Adipose tissue (tissue), 3 donors: ENCODE measurements around the gene RHCG. TPM values are rescaled to one million over a fixed set of nuclear protein-coding genes. Genes with fewer than 3 reads are reported as not detected.
"Not testable (repeated sequence)": the region's sequence is repeated elsewhere in the genome, so short reads cannot be mapped to it uniquely, and the experiment has no call there.

Source experiments
- H3K27ac ChIP-seq: one replicate; pipeline ENCODE4 v1.5.1; 2013; ENCODE audit warnings: low read depth, low read length
- WGBS, 3 donors: extraction: QIAGEN DNeasy Blood & Tissue Kit; methylation state at CpG; one replicate each; pipeline ENCODE4 v1.1.7; 2013; 5-methylcytosine and 5-hydroxymethylcytosine counted together
- polyA plus RNA-seq, 3 donors: library from polyadenylated mRNA; stranded (reverse); fragments of 200-250 nt; gene quantifications; one replicate each; pipeline ENCODE4 v1.2.3, GENCODE V29; 2013
- donor health status: healthy with polysubstance abuse.
- donor health status: Bipolar disorder and iron deficiency.
- donor health status: healthy.

RHCG gene
- polyA plus RNA-seq, 3 donors = 0.56 to 5.3 (median 0.61) TPM

DNA sequence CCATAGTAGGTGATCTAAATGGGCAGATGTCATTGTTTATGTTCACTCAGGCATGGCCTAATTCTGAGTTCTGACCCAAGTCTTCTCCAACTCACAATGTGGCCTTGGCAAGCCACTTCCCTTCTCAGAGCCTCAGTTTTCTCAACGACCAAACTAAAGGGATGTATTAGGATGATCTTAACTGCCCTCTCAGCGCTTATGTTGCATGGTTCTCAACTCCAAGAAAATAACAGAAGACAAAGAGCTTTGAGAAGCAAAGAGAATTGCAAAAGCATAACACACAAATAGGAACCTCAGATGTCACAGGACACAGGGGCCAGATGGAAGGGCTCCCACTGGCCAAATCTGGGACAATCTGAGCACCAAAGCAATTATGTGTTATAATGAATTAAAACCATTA, 8.6 kb downstream of the RHCG start:
- no peak overlapping the region for H3K27ac ChIP-seq
- 60 to 77% (median 67%) methylated on average over 2 of the region's 2 CpGs for WGBS, 3 donors

DNA sequence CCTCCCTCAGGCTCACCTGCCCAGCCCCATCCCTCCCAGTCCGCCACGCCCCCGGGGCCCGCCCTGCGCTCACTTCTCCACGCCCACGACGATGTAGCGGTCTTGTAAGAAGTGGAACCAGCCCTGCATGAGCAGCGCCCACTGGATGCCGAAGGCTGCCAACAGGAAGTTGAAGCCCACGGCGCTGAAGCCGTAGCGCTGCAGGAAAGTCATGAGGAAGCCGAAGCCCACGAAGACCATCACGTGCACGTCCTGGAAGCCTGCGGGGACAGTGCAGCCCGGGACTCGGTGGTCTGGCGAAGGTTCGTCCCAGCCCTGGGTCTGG, 9.7 kb downstream of the RHCG start:
- H3K27ac ChIP-seq = no peak overlapping the region
- WGBS, 3 donors = 7 to 55% (median 11%) methylated on average over 23 to 24 of the region's 24 CpGs

DNA sequence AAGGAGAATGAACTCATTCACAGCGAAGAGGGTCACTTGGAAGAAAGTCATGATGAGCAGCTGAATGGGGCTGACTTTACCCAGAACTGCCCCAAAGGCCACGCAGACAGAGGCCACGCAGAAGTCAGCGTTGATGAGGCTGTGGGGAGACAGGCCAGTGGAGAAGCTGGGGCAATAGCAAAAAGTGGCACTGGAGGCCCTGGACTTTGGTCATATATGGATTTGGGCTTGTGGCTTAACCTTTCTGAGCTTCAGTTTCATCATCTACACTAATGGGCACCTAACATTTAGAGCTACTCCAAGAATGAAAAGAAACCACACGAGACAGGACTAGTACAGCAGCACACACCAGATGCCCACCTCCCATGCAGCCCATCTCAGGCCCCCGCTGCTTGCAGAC, 13.3 kb downstream of the RHCG start:
- no peak overlapping the region for H3K27ac ChIP-seq
- 77 to 83% (median 82%) methylated on average over 6 of the region's 6 CpGs for WGBS, 3 donors

DNA sequence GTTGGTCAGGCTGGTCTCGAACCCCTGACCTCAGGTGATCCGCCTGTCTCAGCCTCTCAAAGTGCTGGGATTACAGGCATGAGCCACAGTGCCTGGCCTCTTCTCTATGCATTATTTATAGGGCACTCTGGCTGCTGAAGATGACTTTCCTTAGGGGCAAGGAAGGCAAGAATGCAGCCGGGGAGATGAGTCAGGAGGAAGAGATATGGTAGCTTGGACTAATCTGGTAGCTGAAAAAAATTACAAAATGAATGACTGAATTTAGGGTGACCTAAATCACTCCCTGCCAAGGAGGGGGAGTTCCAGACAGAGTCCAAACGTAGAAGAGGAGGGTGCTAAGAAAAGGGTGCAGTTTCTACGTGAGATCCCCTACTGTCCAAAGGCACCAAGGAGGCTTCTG, 14.2 kb downstream of the RHCG start:
- H3K27ac ChIP-seq = no peak overlapping the region
- WGBS, 3 donors = 62 to 88% (median 64%) methylated on average over 5 of the region's 5 CpGs

DNA sequence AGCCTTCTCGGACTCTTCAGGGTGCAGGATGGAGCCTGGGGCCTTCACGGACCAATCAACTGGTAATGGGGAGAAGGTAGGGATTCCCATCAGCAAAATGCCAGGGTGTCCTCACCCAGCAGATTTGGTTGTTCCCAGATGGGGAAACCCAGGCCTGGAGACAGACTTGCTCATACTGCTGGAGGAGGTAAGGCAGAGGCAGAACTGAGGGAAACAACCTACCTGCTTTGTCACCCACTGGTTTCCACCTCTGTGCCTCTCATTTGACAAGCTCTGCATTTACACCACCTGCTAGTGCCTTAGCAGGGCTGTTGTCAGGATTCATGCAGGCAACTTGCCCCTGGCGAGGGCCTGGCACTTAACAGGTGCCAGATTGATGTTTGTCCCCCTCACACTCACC, 15.9 kb downstream of the RHCG start:
- no peak overlapping the region for H3K27ac ChIP-seq
- 85 to 96% (median 86%) methylated on average over 3 of the region's 3 CpGs for WGBS, 3 donors

DNA sequence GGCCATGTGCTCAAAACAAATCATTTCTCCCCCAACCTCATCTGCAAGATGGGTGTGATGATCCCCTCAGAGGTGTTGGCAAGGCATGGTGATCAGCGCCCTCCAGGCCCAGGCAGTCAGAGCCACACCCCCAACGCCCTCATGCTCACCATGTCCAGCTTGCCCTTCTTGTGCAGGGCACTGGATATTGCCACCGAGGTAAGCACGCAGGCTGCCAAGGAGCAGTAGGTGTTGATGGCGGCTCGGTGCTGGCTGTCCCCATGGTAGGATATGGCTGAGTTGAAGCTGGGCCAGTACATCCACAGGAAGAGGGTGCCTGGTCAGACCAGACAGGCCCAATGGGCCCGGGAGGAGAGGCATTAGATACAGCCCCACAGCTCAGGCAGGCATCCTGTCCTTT, 17.2 kb downstream of the RHCG start:
- no peak overlapping the region for H3K27ac ChIP-seq
- WGBS, 3 donors = 72 to 78% (median 76%) methylated on average over 7 of the region's 7 CpGs

DNA sequence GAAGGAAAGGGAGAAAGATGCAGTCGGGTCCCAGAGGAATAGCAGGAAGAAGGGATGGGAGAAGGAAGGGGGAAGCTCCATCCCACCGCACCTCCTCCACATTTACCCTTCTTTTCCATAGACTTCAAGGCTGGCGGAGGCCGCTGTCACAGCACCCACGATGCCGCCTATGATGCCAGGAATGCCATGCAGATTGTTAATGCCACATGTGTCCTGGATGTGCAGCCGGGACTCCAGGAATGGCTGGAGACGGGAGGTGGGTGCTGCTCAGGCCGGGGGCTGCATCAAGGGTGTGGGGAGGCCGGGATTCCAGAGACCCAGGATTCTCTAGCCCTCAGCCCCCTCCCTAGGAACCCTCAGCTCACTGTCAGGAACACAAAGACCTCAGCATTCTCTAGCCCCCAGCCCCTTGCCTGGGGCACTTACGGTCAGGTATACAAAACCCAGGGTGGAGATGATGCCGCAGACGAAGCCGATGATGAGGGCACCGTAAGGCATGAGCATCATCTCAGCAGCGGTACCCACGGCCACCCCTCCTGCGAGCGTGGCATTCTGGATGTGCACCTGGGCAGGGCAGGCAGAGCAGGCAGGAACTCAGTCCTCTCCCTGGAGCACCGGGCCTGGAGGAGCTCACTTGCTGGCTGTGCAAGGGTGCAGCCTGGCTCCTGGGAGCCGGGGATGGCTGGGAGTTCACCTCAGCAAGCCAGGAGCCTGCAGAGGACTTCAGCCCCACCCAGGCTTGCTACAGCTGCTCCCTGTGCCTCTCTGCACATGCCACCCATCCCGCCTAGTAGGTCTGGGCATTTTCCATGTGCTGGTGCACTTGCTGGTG, 18.8 kb downstream of the RHCG start:
- WGBS, 3 donors = 78 to 89% (median 82%) methylated on average over 20 to 22 of the region's 22 CpGs
- H3K27ac ChIP-seq = no peak overlapping the region

DNA sequence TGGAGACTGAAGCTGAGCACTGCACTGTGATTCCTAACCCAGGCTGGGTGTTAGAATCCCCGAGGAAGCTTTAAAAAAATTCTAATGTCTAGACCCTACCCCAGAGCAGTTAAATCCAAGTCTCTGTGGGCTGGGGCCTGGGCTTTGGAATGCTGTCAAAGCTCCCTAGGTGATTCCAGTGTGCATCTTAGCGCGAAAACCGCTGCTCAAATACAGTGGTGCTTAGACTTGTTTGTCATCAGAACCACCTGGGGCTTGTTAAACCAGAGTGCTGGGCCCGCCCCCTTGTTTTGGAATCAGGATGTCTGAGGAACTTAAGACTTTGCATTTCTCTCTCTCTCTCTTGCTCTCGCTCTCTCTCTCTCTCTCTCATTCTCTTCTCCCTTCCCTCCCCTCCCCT, 20.7 kb downstream of the RHCG start:
- 52 to 61% (median 57%) methylated on average over 6 of the region's 6 CpGs for WGBS, 3 donors

DNA sequence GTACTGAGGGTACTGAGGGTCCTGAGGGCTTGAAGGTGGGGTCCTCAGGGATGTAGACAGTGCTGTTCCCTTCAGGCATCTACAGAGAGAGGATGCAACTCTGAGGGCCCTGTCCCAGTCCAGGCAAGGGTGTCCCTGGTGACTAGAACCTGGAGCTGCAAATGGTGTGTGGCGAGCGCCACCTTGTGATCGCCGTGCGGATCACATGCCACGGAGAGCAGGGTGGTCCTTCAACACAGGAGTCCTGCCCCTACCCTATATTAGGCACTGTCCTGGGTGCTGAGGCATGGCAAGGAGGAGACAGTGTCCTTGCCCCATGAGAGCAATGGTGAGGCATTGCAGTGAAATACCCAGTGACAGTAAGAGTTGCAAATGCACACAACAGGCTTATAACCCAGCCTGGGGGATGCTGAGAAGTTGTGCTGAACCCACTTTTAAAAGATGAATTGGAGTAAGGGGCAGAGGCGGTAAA, 23.6 kb downstream of the RHCG start:
- WGBS, 3 donors = 4 to 8% (median 7%) methylated on average over 7 of the region's 7 CpGs
- H3K27ac ChIP-seq = no peak overlapping the region

More for the DNA sequence above, 20.7 kb downstream of the RHCG start:
- no peak overlapping the region for H3K27ac ChIP-seq

DNA sequence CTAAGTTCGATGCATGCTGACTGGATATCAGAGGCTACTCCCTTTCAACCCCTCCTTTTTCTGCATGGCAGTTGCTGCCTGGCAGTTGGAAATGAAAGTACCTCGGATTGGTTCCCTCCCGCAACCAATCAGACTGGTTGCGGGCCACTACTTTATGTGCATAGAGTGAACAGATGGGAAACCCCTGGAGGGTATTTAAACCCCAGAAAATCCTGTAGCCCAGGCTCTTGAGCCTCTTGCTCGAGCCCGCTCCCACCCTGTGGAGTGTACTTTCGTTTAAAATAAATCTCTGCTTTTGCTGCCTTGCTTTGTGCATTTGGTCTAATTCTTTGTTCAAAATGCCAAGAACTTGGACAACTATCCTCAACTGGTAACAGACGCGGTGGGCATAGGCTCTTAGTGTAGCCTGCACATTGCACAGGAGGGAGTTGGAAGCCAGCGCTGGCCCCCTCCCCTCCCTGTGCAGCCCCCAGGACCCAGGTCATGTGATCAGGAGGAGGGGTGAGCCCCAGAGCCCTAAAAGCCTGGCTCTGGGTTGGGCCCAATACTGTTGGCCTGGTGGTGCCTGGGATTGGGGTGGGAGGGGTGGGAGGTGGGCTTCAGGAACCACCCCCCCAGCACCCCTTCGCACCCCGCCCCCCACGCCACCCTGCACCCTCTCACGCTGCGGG, 26.8 kb downstream of the RHCG start:
- H3K27ac ChIP-seq = no peak overlapping the region
- 48 to 63% (median 49%) methylated on average over 11 to 15 of the region's 15 CpGs for WGBS, 3 donors

DNA sequence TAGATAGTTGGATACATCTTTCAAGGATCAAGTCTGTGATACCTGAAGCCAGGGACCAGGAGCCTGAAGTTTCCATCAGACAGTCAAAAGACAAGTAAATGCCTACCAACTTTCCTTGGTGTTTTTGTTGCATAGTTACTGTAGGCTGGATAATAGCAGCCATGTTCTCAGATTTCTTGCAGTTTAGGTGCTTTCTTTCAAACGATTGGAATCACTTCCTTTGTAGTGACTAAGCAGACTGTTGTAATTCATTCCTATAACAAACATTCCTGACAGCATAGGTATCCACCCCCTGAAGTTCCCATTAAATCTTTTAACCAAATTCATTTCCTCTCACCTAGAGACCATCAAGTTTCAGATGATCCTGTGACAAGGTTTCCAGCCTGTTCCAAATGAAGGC, 27.6 kb downstream of the RHCG start:
- WGBS, 3 donors = 4 to 7% (median 5%) methylated on average over 1 of the region's 1 CpG
- not testable (repeated sequence) for H3K27ac ChIP-seq

DNA sequence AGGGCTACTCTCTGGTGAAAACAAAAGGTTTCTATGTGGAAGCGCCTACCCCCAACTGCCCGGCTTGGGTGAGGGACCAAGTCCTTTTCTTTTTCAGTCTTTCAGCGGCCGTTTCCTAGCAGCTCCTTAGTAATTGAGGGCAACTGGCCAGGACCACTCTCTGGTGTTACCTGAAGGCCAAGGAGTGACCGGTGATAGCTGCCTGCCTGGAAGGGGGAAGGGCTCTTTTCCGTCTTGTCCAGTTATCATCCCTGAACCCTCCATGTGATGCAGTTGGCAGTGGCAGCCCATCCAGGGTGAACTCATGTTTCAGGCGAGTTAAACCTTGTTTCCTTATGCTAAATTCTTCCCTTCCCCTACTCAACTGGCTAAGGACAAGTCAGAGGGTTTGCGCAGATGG, 33.3 kb downstream of the RHCG start:
- no peak overlapping the region for H3K27ac ChIP-seq
- 55 to 91% (median 91%) methylated on average over 8 of the region's 8 CpGs for WGBS, 3 donors

DNA sequence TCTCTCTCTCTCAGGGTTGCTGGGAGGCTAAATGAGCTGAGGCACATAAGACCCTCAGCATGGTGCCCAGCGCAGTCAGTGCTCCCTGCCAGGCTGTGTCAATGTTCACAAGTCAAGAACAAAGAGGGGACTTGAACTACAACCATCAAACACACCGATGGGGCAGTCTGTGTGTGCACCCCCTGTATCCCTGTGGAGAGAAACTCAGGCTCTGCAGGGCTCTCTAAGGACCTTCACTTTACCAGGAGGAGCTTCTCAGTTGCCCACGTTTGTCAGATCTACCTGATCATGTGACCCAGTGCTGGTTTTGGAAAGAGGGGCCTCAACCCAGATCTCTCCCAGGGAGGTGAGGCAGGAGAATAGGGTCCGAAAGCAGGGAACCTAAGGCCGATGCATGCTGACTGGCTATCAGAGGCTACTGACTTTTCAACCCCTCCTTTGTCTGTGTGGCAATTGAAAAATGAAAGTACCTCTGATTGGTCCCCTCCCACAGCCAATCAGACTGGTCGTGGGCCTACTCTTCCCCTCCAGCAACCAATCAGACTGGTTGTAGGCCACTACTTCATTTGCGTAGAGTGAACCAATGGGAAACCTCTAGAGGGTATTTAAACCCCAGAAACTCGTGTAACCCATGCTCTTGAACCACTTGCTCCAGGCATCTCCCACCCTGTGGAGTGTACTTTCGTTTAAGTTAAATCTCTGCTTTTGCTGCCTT, 34.0 kb downstream of the RHCG start:
- WGBS, 3 donors = 41 to 81% (median 79%) methylated on average over 9 of the region's 9 CpGs
- H3K27ac ChIP-seq = no peak overlapping the region

DNA sequence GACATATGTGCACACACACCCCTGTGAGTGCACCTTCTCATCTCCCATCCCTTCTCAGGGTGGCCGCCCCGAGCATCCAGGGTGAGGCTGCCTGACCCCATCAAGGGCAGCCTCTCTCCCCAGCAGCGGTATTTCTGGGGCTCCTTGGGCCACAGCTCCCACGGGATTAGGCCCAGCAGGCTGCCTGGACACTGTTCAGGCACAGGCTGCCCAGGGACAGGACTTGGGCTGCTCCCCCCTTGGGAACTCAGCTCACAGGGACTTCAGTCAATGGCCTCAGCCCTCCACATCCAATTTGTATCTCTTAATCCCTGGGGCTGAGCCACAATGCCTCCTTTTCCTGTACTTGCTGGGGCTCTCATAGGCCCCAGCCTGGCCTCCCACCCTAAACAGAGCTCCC, 35.0 kb downstream of the RHCG start:
- H3K27ac ChIP-seq = no peak overlapping the region
- WGBS, 3 donors = 73 to 83% (median 78%) methylated on average over 3 to 4 of the region's 4 CpGs

DNA sequence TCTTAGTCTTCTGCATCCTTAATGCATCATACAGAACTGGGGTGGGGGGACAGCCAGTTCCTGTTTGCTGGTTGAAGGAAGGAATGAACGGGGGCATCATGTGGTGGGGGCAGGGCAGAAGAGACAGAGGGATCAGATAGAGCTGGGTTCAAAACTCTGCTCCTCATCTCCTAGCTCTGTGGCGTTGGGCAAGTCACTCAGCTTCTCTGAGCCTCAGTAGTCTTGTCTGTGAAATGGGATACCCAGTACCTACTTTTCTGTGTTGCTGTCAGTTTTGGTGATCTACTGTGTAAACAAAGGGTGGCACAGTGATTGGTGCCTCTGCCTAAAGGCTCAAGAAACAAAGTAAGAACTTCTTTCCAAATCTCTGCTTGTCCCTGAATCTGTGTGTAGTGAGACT, 36.3 kb downstream of the RHCG start:
- 47 to 63% (median 59%) methylated on average over 2 of the region's 2 CpGs for WGBS, 3 donors
- H3K27ac ChIP-seq = no peak overlapping the region

DNA sequence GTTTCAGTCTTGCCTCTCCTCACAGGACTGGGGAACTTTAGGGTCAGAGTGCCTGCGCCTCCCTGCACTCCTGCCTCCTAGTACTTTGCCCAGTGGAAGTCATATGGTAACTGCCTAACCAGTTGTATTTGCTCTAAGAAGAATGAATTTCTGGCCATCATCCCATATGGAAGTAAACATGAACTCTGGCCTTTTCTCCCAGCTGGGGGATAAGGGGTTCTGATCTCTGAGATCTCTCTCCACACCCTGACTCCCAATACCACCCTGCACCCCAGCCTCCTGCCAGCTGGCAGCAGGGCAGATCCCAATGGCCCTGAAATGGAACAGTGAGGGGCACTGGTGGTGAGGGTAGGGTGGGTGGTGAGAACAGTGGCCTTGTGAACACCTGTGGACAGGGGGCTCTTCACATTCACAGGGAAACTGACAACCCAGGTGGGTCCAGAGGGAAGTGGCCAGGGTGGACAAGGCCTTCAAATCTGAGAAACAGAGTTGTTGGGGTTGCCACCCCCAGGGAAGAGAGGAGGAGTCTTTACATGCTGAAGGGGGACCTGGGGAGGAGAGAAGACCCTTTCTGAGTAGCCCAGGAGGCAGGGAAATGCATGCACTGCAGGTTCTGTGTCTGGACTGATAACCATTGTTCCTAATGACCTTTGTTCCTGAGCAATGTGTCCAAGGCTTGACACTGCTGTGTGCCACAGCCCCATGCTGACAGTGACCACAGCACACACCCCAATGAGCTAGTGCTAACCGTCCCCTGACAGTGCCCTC, 36.9 kb downstream of the RHCG start:
- WGBS, 3 donors = 28 to 56% (median 51%) methylated on average over 2 of the region's 2 CpGs
- H3K27ac ChIP-seq = no peak overlapping the region

DNA sequence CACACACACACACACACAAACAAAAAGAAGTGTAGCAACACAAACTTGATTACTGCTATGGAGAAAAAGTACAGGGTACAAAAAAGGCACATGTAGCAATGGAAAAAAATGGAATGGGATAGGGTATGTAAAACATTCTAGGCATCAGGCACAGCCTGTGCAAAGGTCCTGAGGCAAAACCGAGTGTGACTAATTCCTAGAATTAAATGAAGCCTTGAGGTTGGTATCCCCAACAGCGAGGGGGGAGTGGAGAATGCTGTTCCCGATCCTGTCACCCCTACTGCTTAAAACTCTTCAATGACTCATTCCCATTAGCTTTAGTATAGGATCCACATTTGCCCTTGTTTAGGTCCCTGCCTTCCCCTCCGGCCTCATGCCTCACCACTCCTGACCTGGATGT, 37.9 kb downstream of the RHCG start:
- WGBS, 3 donors = 67 to 74% (median 70%) methylated on average over 4 of the region's 4 CpGs
- H3K27ac ChIP-seq = no peak overlapping the region

DNA sequence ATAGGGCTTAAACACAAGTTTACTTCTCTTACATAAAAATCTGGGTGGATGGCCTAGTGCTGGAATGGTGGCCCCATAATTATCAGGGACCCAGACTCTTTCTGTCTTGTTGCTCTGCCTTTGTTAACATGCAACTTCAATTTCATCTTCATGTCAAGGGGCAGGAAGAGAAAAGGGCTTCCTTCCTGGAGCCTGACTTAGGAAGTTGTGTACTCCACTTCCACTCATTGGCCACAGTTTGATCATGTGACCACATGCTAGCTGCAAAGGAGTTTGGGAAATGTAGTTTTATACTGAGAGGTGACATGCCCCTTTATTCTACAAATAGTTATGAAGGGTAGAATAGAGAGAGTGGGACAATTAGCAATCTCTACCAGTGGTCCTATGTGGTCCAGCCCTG, 39.3 kb downstream of the RHCG start:
- no peak overlapping the region for H3K27ac ChIP-seq

DNA sequence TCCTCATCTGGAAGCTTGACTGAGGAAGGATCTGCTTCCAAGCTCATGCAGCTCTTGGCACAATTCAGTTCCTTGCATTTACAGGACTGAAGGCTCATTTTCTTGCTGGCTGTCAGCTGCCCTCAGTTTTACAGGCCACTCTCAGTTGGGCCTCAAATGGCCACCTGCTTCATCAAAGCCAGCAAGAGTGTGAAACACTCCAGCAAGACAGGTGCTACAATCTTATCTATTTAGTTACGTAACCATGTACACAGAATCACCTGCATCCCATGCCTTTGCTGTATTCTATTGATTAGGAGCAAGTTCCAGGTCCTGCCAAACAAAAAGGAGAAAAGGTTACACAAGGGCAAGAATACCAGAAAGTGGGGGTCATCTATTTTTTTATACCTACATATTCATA, 40.8 kb downstream of the RHCG start:
- 42 to 96% (median 88%) methylated on average over 1 of the region's 1 CpG for WGBS, 3 donors
- H3K27ac ChIP-seq = no peak overlapping the region
